Iris pigment epithelial cell (primary cell): ENCODE data around the gene HOXB1.
"Not testable (repeated sequence)": the region's sequence is repeated elsewhere in the genome, so short reads cannot be mapped to it uniquely, and the experiment has no call there.

Source experiments
- DNase-seq: peaks from one replicate; pipeline ENCODE4 v3.0.0-alpha.2; 2011; ENCODE audit warnings: low read depth

HOXB1 gene

DNA sequence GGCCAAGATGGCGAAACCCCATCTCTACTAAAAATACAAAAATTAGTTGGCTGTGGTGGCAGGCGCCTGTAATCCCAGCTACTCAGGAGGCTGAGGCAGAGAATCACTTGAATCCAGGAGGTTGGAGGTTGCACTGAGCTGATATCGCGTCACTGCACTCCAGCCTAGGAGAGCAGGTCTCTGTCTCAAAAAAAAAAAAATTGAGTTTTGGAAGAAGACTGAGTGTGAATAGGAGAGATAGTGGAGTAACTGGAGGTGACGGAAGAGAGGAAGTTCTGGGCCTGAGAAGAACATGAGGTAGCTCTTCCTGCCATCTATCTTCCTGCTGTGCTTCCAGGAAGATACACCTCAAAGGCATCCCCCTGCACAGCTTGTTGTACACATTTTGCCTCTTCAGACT lies 11.4 kb downstream of the HOXB1 start:
- DNase-seq = no peak

DNA sequence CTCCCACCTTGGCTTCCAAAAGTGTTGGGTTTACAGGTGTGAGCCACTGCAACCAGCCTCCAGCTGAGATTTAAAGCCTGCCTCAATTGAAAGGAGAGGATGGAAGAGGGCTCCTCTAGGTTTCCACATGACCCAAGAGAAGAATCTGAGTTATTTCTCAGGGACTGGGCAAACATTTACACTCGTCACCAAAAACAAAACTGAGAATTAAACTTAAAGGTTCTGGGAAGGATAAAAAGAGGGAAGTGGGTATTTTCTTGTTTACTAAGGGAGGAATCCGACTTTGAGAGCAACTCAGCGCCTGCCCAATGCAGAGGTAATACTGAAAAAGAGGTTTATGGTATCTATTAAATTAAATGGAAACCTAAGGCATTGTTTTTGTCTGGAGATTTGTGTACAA lies 13.3 kb downstream of the HOXB1 start:
- no peak for DNase-seq

DNA sequence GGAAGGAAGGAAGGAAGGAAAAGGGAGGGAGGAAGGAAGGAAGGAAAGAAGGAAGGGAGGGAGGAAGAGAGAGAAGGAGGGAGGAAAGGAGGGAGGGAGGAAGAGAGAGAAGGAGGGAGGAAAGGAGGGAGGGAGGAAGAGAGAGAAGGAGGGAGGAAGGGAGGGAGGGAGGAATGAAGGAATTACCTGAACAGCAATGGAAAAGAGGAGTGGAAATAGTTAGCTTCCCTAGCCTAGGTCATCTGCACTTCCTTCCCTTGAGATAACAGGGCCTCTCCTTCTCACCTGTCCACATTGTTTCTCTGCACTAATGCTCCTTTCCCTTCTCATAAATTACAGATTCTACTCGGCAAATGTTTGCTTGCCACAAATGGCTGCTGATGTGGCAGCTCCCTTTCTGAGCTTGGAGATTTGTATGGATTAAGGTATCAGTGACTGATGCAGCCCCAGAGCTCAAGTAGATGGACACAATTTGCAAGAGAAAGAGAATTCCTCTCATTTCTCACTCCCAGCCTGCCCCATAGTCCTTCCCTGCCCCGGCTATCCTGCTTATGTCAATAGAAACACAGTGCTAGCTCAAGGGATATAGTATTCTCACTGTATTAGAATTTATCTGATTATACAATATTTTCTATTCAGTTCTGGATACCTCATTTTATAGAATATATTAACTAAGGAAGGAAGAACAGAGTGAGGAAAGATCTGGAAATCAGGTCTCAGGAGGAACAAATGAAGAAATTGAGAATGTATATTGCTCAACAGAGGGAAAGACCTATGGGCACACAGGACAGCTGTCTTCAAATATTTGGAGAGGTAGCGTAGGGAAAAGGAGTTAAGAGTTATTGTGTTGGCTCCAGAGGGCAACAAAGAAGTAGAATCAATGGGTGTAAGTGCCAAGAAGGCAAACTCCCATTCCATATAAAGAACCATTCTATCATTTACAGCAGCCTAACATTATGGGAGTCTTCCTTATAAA lies 14.6 kb downstream of the HOXB1 start:
- no peak for DNase-seq

DNA sequence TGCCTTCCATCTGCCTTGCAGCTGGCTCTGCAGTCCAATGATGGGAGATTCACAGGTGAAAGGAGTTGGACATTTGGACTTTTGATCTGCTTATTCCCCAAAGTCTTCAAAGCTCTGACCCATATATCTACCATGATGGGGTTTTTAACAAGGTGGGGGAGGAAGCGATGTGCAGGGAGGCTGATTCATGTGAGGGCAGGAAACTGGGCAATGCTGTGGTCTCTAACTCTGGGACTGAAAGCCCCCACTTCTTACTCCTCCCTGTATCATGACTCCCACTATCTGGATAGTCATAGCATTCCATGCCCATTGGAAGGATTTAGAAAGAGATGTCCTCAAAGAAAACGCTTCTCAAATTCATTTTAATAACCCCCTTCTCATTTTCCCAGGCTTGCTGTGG lies 16.3 kb downstream of the HOXB1 start:
- DNase-seq = no peak

DNA sequence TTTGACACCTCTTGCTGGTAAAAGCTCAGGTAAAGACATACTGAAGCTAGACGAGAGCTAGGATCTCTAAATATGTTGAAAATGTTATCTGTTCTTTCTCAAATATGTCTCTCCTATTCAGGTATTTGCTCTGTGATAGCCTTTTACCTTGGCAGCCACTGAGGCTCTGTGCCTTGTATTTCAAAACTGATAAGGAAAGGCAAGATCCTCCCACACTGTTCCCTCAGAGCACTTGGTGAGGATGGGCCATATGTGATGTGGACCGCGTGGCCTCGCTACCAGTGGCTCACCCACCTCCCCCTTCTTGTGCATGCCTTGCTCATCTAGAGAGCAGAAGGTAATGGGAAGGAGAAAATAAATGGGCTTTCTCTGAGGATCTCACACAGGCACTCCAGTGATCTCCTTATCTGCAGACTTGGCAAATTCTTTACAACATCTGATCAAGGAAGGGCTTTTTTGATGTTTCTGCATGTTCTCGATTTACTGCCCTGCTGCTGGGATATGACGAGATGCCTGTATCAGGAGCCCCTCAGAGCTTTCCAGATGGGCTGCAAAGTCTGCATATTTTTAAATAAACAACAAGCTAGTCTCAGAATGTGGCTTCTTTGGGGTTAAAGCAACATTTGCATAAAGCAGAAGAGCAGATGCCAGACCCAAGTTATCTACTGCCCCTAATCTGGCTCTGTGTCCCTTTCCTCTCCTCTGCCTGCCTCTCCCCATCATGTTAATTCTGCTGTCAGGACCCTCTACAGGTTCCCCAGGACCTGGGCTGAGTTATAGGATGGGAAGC lies 16.9 kb downstream of the HOXB1 start:
- no peak for DNase-seq

DNA sequence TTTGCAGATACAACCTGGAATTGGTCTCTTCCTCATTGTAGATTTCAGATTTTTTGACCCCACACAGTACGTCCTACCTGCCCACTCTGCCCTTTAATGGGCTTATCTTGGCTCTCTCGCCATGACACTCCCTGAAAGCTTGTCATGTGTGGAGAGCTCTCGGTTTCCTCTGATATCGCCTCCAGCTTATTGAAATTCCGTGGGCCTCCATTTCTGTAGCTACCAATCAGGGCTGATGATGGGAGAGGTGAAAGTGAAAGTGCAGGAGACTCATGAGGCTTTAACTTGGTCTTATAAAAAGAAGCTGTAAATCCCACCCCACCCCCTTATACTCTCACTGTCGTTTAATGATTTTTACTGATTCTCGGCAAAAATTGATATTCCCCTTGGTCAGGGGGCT lies 17.7 kb downstream of the HOXB1 start:
- DNase-seq = no peak

DNA sequence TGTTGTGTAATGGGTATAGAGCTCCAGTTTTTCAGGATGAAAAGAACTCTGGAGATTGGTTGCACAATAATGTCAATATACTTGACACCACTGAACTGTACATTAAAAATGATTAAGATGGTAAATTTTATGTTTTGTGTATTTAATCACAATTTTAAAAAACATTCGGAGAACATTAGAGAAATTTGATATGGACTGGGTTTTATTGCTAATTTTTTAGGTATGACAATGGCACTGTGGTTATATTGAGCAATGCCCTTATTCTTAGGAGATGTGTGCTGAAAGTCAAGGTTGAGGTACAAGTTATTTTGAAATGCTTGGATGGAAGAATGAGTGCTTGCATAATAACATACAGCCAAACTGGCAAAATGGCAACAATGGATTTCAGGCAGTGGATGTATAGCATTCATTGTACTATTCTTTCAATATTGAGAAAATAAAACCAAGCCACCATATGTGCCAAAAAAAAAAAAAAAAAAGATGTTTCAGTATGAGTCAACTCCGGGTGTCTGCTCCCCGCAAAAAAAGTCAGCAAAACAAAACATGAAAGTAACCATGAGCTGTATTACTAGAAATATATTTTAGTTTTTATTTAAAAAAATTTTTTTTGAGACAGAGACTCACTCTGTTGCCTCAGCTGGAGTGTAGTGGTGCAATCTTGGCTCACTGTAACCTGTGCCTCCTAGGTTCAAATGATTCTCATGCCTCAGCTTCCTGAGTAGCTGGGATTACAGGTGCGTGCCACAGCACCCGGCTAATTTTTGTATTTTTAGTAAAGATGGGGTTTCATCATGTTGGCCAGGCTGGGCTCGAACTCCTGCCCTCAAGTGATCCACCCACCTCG lies 19.8 kb downstream of the HOXB1 start:
- DNase-seq = peak; percentile 68

DNA sequence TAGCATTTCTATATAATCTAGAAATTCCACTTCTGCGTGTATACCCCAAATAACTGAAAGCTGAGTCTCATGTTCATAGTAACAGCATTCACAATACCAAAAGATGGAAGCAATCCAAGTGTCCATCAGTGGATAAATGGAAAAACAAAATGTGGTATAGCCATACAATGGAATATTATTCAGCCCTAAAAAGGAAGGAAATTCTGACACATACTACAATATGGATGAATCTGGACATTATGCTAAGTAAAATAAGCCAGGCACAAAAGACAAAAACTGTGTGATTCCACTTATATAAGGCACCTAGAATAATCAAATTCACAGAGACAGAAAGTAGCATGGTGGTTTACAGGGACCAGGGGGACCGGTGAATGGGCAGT lies 20.4 kb downstream of the HOXB1 start:
- DNase-seq = no peak

DNA sequence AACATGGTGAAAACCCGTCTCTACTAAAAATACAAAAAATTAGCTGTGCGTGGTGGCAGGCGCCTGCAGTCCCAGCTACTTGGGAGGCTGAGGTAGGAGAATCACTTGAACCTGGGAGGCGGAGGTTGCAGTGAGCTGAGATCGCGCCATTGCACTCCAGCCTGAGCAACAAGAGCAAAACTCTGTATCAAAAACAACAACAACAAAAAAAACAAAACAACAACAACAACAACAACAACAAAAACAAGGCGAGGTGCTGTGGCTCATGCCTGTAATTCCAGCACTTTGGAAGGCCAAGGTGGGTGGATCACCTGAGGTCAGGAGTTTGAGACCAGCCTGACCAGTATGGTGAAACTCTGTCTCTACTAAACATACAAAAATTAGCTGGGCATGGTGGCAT lies 21.1 kb downstream of the HOXB1 start:
- DNase-seq = not testable (repeated sequence)

DNA sequence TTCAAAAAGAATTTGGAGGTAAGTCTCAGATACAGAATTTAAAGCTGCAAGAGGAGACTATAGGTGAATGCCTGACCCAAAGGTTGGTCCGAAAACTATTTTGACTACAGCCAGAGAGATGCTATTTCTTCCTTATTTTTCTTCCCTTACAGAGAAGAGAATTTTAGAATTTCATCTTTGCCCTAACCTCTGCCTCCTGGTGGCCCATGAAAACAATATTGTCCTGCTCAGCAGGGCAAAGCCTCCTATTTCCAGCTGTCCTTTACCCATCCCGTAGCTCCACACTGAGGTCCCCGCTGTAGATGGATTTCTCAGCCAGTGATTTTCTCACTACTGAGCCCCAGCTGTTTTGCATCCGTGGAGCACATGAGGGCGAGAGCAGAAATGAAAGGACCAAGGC lies 24.6 kb downstream of the HOXB1 start:
- DNase-seq = no peak

DNA sequence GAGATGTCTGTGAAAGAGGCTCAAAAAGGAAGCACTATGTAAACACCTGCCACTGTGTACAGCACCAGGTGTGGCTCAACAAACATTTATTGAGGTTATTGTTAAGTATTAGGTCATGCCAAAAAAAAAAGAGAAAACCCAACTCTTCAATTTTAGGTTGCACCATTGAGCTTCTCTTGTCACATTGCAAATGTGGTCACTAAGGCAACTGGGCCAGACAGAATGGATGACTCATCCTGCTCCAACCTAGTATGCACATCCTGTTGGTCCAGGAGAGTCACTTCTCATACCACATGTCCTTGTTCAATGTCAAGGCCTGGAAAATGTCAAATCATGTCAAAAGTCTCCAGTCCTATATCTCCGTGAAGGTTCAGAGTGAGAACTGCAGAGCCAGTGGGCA lies 25.0 kb downstream of the HOXB1 start:
- peak; percentile 86 for DNase-seq

DNA sequence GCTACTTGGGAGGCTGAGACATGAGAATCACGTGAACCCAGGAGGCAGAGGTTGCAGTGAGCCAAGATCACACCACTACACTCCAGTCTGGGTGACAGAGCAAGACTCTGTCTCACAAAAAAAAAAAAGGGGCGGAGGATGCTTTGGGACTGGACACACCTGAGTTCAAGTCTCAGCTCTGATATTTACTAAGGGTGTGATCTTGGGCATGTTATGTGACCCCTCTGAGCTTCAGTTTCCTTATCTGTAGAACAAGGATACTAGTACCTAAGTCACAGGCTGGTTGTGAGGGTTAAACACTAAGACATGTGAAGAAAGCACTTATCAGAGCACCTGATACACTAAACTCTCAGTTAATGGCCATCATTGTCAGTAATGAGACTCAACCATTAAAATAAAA lies 25.9 kb downstream of the HOXB1 start:
- DNase-seq = no peak

DNA sequence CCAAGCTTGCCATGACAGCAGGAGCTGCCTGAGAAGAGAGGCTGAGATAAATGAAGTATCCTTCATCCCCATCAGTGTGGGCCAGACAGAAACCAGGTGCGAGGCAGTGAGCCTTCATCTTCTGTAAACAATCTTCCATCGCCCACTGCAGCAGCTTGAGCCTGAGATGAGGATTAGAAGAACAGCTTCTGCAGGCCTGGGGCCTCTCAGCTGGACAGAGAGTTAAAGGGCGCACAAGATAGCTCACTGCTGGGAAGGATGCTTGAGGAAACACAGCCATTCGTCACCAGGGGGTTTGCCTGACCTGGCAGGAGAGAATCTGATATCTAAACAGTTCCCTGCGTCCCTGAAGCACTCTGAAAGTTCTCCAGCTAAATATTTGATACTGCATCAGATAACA lies 27.1 kb downstream of the HOXB1 start:
- peak; percentile 32 for DNase-seq

DNA sequence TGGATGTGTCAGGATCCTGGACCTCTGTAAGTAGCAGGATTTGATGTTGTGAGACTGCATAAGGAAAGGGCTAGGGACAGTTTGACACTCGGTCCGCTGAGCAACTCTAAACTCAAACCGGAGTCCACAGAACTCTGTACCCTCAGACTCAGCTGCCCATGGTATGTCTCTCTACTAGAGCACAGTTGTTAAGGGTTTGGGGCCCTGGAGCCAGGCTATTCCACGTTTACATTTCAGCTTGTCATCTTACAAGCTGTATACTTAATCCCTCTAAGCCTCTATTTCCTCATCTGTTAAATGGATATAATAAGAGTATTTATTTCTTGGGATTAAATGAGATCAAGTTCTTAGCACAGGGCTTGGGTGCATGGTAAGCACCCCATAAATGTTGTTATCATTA lies 27.9 kb downstream of the HOXB1 start:
- no peak for DNase-seq

DNA sequence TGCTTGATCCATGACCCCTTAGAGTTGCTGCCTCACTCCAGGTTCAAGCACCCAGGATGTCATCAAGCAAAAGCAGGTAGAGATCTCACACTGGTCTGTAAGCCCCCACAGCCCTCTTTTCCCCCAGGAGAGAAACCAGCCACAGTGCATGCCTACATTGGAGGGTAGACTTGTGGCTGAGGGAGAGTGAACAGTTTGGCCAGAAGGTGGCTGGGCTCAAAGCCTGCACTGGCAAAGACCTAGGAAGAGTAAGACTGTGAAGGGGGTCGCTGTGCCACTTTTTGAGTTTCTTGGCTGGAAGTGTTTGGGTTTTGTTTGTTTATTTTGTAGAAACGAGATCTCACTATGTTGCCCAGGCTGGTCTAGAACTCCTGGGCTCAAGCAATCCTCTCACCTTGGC lies 28.5 kb downstream of the HOXB1 start:
- DNase-seq = no peak

DNA sequence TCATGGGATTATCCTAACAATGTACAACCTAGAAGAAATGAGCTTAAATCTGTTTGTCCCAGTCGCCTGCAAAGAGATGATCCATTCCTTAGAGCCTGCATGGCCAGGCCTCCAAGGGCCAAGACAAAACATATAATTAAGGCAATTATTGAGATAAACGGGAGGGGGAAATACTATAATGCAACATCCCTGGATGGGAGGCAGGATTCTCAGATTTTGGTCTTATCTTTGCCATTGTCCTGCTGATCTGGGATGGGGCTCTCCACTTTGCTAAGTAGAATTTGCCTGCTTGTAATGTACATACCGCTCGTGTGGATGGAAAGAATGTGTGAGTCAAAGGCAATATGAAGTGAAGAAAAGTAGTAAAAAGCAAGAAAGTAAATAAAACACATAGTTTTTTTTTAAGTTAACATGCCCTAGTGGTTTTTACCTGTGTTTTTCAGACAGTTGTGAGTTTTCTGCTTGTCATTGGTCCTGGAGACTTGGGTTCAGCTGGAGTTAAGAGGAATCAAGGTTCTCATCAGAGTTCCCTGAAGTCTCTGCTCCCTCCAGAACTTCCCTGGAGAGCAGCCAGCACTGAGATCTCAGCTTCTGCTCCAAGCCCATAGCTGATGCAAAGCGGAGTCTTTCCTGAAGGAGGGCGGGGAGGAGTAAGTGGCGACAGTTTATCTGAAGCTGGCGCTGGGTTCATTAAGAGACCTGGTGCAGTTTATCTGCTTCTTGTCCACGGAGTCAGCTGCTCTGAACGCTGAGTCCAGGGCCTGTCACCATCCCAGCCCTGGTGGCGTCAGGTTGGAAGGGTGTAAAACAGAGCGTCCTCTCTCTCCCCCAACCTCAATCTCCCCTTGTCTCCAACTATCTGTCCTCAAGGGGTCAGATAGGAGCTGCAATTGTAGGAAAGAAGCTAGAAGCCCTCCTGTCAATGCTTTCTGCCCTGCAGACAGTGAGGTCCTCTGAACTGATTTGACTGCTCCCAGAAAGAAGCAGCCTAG lies 30.1 kb downstream of the HOXB1 start:
- peak; percentile 69 for DNase-seq

DNA sequence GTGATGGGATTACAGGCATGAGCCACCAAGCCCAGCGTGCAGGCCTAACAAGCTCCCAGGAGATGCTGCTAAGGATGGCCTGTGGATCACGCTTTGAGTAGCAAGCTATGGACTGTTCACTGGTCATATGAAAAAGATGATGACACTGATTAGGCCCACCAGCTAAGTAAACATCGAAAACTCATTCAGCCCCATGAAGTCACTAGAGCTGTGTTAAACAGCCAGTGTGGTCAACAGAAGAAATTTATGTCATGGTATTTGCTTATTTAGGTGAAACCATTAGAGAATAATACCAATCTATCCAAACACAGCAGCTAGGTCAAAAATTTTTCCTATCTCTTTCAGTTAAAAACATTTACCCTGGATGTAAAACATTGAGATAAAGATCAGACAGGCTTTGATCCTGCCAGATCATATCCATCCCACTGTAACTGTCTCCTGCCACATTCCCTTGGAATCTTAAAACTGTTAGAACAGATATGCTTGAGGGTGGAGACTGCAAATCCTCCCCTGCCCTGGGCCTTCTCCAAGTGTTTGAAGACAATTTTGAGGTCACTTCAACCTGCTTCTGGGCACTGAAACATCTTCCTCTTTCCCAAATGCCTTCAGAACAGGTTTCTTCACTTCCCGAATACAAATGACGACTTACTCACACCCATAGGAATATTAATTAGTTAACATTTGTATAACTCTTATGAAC lies 30.9 kb downstream of the HOXB1 start:
- no peak for DNase-seq

DNA sequence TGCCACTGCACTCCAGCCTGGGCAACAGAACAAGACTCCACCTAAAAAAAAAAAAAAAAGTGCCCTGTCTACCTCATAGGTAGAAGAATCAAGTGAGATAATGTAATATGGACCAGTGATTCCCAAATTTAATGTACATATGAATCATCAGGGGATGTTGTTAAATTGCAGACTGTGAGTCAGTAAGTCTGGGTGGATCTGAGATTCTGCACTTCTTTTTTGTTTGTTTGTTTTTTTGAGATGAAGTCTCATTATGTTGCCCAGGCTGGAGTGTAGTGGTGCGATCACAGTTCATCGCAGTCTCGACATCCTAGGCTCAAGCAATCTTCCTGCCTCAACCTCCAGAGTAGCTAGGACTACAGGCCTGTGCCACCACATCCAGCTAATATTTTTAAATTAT lies 31.6 kb downstream of the HOXB1 start:
- DNase-seq = peak; percentile 50

DNA sequence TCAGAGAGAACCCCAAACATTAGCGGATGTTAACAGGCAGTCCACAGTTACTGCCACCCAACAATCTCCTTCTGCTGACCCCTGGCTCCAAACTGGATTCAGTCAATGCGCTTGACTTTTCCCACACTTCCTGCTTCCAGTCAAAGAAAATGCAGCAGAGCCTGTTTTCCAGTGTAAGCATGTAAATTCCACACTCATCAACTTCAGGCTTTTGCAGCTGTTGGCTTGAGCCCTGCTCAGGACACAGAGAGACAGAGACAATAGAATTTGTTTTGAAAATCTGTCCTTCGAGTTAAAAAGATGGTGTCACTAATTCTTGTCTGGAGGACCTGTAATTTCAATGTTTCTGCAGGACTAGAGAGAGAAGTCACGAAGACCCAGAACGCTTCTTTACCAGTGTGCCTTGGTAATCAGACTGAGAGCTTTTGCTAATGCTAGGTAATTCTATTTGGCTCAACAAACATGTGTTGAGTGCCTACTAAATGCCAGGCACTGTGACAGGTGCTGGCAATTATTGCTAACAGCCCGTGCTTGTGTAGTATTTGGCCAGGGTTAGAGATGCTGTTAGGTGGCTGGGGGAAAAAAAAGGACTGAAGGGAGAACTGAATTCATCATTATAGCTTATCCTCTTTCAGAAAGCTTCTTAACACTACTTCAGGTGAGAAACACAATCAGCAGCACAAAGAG lies 32.5 kb downstream of the HOXB1 start:
- DNase-seq = no peak

DNA sequence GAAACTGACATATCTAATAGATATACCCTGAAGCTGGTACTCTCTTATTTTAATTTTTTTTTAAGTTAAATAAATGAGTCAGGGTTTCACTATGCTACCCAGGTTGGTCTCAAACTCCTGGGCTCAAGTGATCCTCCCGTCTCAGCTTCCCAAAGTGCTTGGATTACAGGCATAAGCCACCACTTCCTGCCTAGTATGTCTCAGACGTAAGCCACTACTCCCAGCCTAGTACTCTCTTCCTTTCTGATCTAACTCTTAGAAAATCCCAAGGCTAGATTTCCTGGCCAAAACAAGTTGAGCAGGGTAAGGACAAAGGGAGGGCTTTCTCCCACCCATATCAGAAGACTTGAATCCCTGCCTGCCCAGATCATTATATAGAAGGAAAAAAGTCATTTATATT lies 33.7 kb downstream of the HOXB1 start:
- peak; percentile 73 for DNase-seq
